HL-60 (cell line): ENCODE results near the gene RRP15.
"Not testable (repeated sequence)": the region's sequence is repeated elsewhere in the genome, so short reads cannot be mapped to it uniquely, and the experiment has no call there.

ENCODE experiments used
- DNase-seq, 2 experiments: peaks; one replicate each; pipeline ENCODE4 v3.0.0-alpha.2; 2010 to 2020; ENCODE audit warnings: low read depth in 1 of 2, low spot score in 1 of 2
- H3K27ac ChIP-seq: fragments of 250-450 bp; sonication (Bioruptor Pico); replicated peaks from 2 replicates; pipeline ENCODE4 v1.5.1; 2020; ENCODE audit warnings: mild to moderate bottlenecking, moderate library complexity
- H3K27me3 ChIP-seq: fragments of 250-450 bp; sonication (Bioruptor Pico); 2 replicates; pipeline ENCODE4 v1.5.1; 2021; ENCODE audit warnings: mild to moderate bottlenecking, moderate library complexity; ENCODE audit not compliant: insufficient read depth, poor library complexity, severe bottlenecking
- H3K4me3 ChIP-seq: replicated peaks from 2 replicates; pipeline ENCODE4 v1.5.1; 2011; ENCODE audit warnings: mild to moderate bottlenecking, control low read depth, low read length; ENCODE audit not compliant: insufficient read depth
- CTCF ChIP-seq: IDR thresholded peaks from one replicate; pipeline ENCODE4 v1.5.1; 2011; ENCODE audit warnings: low read length, control low read depth, inconsistent platforms; ENCODE audit not compliant: insufficient read depth
- GABPA ChIP-seq: IDR thresholded peaks from 2 replicates; pipeline ENCODE4 v1.6.1; 2012; ENCODE audit warnings: low read depth
- POLR2AphosphoS5 ChIP-seq: IDR thresholded peaks from 2 replicates; pipeline ENCODE4 v1.6.1; 2012; ENCODE audit warnings: low read depth
- REST ChIP-seq: IDR thresholded peaks from 2 replicates; pipeline ENCODE4 v1.6.1; 2012; ENCODE audit warnings: low read depth; ENCODE audit not compliant: insufficient replicate concordance
- SPI1 ChIP-seq: IDR thresholded peaks from 2 replicates; pipeline ENCODE4 v1.6.1; 2012; ENCODE audit warnings: low read depth, mild to moderate bottlenecking, borderline replicate concordance

The RRP15 gene

GRCh38 chr1:218315638-218316037 is 30.5 kb downstream of the RRP15 start:
- DNase-seq, result no peak
- H3K4me3 ChIP-seq, result no peak overlapping the region
- H3K27ac ChIP-seq, result no peak overlapping the region
- no peaks in the 10 kb centered on the region for H3K27me3 ChIP-seq
- TF ChIP-seq CTCF, result no peak
- TF ChIP-seq SPI1, result no peak
- TF ChIP-seq GABPA, result no peak
- TF ChIP-seq REST, result no peak
- no peak for TF ChIP-seq POLR2AphosphoS5

- no peak for DNase-seq
- H3K4me3 ChIP-seq, result no peak overlapping the region
- H3K27me3 ChIP-seq, result no peaks in the 10 kb centered on the region
- no peak overlapping the region for H3K27ac ChIP-seq
- TF ChIP-seq GABPA, result no peak
- no peak for TF ChIP-seq SPI1
- no peak for TF ChIP-seq POLR2AphosphoS5
- no peak for TF ChIP-seq CTCF
- TF ChIP-seq REST, result no peak
Observed at GRCh38 chr1:218317061-218317460, 32.0 kb downstream of the RRP15 start.

- not testable (repeated sequence) for H3K4me3 ChIP-seq, H3K27ac ChIP-seq, H3K27me3 ChIP-seq, DNase-seq
Observed at GRCh38 chr1:218320182-218320581, 35.1 kb downstream of the RRP15 start.

GRCh38 chr1:218322762-218323161 is 37.7 kb downstream of the RRP15 start:
- no peak for DNase-seq
- Histone ChIP-seq H3K27ac (no peak overlapping the region), H3K4me3 (no peak overlapping the region), H3K27me3 (no peaks in the 10 kb centered on the region)
- TF ChIP-seq POLR2AphosphoS5, result no peak
- TF ChIP-seq REST, result no peak
- TF ChIP-seq CTCF, result no peak
- TF ChIP-seq GABPA, result no peak
- no peak for TF ChIP-seq SPI1
